ENCODE measurements around the gene ARL15.

DNA sequence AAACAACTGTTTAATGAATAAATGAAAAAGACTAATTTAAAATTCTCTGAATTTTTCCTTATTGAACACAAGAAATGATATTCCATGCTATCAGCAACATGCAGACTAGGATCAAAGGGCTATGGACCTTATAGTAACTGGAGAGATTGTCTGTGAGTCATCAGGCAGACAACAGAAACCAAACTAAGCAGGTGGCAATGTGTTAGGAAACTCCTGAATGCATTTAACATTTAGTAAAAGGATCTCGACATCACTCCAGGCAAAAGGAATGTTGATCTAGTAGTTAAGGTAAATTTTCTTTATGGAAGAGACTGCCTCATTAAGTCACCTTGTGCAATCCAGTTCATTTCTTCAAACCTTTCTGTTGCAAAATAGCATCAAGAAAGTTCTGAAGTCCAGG is 58.4 kb downstream of the ARL15 start:
- TF ChIP-seq YY1 (IDR thresholded peaks at IDR 0.05) (no peak), SP1 (IDR thresholded peaks at IDR 0.05) (no peak), GABPA (IDR thresholded peaks at IDR 0.05 in 1 of 2, conservative IDR thresholded peaks at IDR 0.05 in 1 of 2) (no peak), RXRA (IDR thresholded peaks at IDR 0.05) (no peak), TAF1 (conservative IDR thresholded peaks at IDR 0.05) (no peak)
- TF ChIP-seq, protein P1, sequence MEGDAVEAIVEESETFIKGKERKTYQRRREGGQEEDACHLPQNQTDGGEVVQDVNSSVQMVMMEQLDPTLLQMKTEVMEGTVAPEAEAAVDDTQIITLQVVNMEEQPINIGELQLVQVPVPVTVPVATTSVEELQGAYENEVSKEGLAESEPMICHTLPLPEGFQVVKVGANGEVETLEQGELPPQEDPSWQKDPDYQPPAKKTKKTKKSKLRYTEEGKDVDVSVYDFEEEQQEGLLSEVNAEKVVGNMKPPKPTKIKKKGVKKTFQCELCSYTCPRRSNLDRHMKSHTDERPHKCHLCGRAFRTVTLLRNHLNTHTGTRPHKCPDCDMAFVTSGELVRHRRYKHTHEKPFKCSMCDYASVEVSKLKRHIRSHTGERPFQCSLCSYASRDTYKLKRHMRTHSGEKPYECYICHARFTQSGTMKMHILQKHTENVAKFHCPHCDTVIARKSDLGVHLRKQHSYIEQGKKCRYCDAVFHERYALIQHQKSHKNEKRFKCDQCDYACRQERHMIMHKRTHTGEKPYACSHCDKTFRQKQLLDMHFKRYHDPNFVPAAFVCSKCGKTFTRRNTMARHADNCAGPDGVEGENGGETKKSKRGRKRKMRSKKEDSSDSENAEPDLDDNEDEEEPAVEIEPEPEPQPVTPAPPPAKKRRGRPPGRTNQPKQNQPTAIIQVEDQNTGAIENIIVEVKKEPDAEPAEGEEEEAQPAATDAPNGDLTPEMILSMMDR (IDR thresholded peaks at IDR 0.05; ENCODE audit: low read depth, low read length, missing input control), result no peak
- TF ChIP-seq, protein P2, sequence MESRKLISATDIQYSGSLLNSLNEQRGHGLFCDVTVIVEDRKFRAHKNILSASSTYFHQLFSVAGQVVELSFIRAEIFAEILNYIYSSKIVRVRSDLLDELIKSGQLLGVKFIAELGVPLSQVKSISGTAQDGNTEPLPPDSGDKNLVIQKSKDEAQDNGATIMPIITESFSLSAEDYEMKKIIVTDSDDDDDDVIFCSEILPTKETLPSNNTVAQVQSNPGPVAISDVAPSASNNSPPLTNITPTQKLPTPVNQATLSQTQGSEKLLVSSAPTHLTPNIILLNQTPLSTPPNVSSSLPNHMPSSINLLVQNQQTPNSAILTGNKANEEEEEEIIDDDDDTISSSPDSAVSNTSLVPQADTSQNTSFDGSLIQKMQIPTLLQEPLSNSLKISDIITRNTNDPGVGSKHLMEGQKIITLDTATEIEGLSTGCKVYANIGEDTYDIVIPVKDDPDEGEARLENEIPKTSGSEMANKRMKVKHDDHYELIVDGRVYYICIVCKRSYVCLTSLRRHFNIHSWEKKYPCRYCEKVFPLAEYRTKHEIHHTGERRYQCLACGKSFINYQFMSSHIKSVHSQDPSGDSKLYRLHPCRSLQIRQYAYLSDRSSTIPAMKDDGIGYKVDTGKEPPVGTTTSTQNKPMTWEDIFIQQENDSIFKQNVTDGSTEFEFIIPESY (IDR thresholded peaks at IDR 0.05), result no peak
- TF ChIP-seq, protein P3, sequence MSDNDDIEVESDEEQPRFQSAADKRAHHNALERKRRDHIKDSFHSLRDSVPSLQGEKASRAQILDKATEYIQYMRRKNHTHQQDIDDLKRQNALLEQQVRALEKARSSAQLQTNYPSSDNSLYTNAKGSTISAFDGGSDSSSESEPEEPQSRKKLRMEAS (IDR thresholded peaks at IDR 0.05), result no peak
- TF ChIP-seq, protein P4, sequence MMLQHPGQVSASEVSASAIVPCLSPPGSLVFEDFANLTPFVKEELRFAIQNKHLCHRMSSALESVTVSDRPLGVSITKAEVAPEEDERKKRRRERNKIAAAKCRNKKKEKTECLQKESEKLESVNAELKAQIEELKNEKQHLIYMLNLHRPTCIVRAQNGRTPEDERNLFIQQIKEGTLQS (IDR thresholded peaks at IDR 0.05), result no peak
- TF ChIP-seq, protein P5, sequence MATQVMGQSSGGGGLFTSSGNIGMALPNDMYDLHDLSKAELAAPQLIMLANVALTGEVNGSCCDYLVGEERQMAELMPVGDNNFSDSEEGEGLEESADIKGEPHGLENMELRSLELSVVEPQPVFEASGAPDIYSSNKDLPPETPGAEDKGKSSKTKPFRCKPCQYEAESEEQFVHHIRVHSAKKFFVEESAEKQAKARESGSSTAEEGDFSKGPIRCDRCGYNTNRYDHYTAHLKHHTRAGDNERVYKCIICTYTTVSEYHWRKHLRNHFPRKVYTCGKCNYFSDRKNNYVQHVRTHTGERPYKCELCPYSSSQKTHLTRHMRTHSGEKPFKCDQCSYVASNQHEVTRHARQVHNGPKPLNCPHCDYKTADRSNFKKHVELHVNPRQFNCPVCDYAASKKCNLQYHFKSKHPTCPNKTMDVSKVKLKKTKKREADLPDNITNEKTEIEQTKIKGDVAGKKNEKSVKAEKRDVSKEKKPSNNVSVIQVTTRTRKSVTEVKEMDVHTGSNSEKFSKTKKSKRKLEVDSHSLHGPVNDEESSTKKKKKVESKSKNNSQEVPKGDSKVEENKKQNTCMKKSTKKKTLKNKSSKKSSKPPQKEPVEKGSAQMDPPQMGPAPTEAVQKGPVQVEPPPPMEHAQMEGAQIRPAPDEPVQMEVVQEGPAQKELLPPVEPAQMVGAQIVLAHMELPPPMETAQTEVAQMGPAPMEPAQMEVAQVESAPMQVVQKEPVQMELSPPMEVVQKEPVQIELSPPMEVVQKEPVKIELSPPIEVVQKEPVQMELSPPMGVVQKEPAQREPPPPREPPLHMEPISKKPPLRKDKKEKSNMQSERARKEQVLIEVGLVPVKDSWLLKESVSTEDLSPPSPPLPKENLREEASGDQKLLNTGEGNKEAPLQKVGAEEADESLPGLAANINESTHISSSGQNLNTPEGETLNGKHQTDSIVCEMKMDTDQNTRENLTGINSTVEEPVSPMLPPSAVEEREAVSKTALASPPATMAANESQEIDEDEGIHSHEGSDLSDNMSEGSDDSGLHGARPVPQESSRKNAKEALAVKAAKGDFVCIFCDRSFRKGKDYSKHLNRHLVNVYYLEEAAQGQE (IDR thresholded peaks at IDR 0.05), result no peak

Data from liver (tissue), 3 donors.